NCI-H510A (cell line): Measurements from ENCODE around the gene RAB10.

Experiments
- DNase-seq: peaks from one replicate; lab custom pipeline; 2025; lab: John Stamatoyannopoulos, UW

Gene RAB10

DNA sequence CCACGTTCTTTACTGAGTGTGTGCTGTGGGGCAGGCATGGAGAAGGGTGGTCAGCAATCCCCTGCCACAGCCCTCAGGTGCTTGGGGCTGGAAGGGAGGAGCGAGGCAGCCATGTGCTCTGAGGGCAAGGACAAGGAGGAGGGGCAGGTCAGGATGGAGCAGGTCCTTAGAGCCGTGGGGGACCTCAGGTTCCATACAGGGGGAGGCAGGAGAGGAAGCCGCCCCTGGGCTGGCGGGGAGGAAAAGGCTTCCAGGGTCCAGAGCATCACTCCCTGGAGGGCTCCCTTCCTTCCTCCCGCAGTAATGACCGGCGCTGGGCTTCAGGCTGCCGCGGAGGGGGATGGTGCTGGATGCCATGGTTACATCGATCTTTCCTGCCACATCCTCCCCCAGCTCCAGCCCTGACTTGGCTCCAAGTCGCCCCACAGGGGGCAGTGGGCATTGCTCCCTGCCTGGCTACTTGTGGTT, 145.6 kb downstream of the RAB10 start:
- no peak for DNase-seq

DNA sequence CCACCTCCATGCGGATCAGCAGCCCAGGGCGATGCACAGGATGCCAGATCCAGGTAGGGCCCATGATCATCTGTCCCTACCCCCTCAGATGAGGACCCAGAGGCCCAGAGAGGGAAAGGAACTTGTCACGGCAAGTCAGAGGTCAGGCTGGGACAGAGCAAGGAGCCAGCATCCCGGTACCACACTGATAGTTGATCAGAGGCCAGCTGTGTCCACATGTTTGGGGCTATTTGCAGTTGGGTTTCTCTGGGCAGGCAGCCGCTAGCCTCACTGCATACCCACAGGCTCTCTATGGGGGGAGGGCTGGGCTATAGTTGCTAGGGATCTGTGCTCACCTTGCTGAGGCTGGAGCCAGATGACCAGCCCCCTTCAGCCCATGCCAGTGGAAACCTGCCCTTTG, 148.6 kb downstream of the RAB10 start:
- no peak for DNase-seq

DNA sequence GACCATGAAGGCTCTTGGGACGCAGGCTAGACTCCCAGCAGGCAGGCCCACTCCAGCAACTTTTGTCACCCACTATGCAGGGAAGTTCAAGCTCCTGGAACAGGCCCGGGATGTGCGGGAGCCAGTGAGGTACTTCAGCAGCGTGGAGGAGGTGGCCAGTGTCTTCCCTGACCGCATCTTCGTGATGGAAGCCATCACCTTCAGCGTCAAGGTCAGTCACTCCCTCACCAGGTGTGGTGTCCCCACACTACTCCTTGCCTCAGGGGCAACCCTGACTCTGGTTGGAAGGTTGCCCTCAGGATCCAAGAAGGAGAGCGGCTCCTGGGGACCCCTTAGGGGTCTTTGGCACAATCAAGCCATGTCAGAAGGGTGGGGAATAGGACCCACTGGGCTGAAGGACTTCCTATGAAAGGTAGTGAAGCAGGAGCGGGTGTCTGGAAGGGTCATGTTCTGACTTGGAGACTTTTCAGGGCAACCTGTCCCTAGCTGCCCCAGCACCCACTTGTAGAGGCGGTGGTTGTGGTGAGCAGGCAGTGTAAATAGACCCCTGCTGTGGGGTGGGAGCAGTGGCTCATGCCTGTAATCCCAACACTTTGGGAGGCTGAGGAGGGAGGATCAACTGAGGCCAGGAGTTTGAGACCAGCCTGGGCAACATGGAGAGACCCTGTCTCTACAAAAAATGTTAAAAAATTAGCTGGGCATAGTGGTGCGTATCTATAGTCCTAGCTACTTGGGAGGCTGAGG, 149.2 kb downstream of the RAB10 start:
- no peak for DNase-seq

DNA sequence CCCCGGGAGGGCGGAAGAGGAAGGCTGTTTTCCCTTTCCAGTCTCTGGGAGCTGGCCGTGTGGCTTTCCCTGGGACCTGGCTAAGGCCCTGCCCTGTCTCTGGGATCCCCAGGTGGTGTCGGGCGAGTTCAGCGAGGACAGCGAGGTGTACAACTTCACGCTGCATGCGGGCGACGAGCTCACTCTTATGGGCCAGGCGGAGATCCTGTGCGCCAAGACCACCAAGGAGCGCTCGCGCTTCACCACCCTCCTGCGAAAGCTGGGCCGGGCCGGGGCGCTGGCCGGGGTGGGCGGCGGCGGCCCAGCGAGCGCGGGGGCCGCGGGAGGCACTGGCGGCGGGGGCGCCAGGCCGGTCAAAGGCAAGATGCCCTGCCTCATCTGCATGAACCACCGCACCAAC, 150.2 kb downstream of the RAB10 start:
- DNase-seq, result no peak

DNA sequence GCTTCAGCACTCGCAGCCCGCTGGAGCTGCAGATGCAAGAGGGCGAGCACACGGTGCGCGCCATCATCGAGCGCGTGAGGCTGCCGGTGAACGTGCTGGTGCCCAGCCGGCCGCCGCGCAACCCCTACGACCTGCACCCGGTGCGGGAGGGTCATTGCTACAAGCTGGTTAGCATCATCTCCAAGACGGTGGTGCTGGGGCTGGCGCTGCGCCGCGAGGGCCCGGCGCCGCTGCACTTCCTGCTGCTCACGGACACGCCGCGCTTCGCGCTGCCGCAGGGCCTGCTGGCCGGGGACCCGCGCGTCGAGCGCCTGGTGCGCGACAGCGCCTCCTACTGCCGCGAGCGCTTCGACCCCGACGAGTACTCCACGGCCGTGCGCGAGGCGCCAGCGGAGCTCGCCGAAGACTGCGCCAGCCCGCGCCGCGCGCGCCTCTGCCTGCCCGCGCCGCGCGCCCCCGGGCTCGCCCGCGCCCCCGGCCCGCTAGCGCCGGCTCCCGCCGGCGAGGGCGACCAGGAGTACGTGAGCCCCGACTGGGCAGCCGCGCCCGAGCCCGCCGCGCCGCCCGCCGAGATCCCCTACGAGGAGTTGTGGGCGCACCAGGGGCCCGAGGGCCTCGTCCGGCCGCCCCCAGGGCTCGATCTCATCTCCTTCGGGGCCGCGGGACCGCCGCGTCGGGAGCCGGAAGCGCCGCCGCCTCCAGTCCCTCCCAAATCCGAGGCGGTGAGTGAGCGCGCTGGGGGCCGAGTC, 150.8 kb downstream of the RAB10 start:
- no peak for DNase-seq

DNA sequence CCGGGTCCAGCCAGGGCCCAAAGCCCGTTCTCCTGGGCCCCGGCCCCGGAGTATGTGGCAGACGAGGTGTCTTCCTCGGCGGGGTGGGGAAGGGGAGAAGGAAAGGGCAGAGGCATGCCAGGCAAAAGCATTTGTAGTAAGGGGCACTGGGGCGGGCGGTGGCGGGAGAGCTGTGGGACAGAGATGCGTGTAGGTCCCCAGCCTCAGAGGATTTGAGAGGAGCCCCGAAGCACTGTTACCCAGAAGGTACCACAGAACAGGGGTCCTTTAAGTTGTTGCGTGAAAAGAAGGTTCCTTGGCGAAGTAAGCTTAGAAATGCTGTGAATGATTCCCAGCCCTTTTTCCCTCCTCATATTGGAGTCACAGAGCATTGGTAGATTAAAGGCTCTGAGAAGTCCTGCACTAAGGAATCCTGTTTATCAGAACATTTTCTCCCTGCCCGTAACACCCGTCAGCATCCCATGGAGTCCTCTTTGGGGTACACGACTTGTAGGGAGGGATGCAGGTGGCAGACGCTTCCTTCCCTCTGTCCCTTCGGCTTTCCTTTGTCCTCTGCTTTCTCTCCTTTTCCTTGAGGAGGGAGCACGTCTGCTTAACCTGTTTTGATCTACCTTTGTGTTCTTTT, 151.5 kb downstream of the RAB10 start:
- no peak for DNase-seq

DNA sequence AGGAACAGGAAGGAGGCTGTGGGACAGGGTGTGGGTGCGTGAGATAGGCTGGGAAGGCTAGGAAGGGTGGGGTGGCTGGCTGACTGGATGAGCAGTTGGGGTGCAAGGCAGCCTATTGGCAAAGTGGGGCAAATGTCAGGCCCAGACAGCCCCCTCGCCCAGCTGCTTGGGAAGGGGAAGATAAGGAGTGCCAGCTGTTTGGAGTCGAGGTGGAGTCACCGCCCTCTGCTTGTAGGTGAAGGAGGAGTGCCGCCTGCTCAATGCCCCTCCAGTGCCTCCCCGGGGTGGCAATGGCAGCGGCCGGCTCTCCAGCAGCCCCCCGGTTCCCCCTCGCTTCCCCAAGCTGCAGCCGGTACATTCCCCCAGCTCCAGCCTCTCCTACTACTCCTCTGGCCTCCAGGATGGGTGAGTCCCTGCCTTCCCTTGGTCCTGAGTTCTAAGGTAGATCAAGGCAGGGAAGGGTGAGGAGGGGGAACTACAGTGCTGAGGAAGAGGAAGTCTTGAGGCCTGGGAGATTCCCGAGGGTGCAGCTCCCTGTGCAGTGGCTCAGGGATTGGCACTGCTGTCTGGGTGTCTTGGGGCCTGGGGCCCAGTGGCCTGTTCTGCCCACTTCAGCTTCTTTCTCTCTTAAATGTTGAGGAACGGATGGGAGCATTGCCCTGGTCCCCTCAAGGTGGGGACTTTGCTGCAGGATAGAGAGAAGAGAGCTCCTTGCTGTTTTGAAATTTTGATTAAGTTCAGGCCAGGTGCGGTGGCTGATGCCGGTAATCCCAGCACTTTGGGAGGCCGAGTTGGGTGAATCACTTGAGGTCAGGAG, 152.3 kb downstream of the RAB10 start:
- DNase-seq, result no peak
